ENCODE measurements around the gene KRI1. TPM values are rescaled to one million over a fixed set of nuclear protein-coding genes. Genes with fewer than 3 reads are reported as not detected.

KRI1 gene
- total and polyA plus RNA-seq, 2 donors (not counting 1 experiment from before 2014, with no cell fraction given): 8.6 to 9.4 TPM

DNA sequence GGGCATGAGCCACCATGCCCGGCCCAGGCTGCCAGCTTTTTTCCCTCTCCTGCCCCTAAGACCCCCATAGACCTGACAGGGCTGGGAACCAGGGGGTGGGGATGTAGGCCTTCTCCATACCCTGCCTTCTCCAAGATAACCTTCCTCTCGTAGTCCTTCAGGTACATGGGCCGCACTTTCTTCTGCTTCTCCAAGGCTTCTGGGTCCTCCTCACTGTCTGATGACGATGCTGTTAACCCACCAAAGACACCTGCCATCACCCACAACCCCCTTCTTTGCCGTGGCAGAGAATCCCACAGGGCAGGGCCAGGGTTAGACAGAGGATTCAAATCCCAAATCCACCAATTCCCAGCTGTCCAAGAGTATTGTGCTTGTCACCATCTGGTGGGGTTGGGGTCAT is 3.2 kb downstream of the KRI1 start:
- no peak overlapping the region for H3K27ac ChIP-seq (ENCODE audit: insufficient read depth, low read length)
- no peak overlapping the region for H3K4me3 ChIP-seq (replicated peaks in 1 of 4; ENCODE audit: control extremely low read depth in 1 of 4, insufficient read depth in 1 of 4, low read depth in 3 of 4, low read length in 4 of 4)
- DNase-seq (ENCODE audit: low read depth in 2 of 2): no peak
- H3K36me3 ChIP-seq (ENCODE audit: control insufficient read depth, insufficient read depth, low read length): peaks cover 12% of the 10 kb centered on the region
- peaks cover 21% of the 10 kb centered on the region for H3K79me2 ChIP-seq (ENCODE audit: control insufficient read depth, insufficient read depth, low read length)
- no peaks in the 10 kb centered on the region for H3K27me3 ChIP-seq (ENCODE audit: control insufficient read depth, insufficient read depth, low read length)
- H3K9ac ChIP-seq (ENCODE audit: insufficient read depth, low read length): no peak overlapping the region
- no peaks in the 10 kb centered on the region for H3K9me3 ChIP-seq (ENCODE audit: control insufficient read depth, insufficient read depth, low read depth, low read length)
- no peak overlapping the region for H2AFZ ChIP-seq (ENCODE audit: low read length)
- no peaks in the 10 kb centered on the region for H4K20me1 ChIP-seq (ENCODE audit: control insufficient read depth, extremely low read depth, insufficient read depth, low read length)
- TF ChIP-seq, protein P1, sequence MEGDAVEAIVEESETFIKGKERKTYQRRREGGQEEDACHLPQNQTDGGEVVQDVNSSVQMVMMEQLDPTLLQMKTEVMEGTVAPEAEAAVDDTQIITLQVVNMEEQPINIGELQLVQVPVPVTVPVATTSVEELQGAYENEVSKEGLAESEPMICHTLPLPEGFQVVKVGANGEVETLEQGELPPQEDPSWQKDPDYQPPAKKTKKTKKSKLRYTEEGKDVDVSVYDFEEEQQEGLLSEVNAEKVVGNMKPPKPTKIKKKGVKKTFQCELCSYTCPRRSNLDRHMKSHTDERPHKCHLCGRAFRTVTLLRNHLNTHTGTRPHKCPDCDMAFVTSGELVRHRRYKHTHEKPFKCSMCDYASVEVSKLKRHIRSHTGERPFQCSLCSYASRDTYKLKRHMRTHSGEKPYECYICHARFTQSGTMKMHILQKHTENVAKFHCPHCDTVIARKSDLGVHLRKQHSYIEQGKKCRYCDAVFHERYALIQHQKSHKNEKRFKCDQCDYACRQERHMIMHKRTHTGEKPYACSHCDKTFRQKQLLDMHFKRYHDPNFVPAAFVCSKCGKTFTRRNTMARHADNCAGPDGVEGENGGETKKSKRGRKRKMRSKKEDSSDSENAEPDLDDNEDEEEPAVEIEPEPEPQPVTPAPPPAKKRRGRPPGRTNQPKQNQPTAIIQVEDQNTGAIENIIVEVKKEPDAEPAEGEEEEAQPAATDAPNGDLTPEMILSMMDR (conservative IDR thresholded peaks at IDR 0.05 in 1 of 2, IDR thresholded peaks at IDR 0.05 in 1 of 2; ENCODE audit: low read depth in 1 of 2, low read length in 2 of 2): no peak
- TF ChIP-seq EZH2 (IDR thresholded peaks at IDR 0.05; ENCODE audit: low read length, missing control alignments): no peak
- peaks cover 14% of the 10 kb centered on the region for H3K4me1 ChIP-seq (ENCODE audit: control insufficient read depth, extremely low read depth, insufficient read depth, low read length)
- no peak overlapping the region for H3K4me2 ChIP-seq (ENCODE audit: extremely low read depth, insufficient read depth, low read length)

GRCh38 chr19:10560154-10560553 is 5.7 kb downstream of the KRI1 start:
- peaks cover 5% of the 10 kb centered on the region for H3K4me1 ChIP-seq (ENCODE audit: control insufficient read depth, extremely low read depth, insufficient read depth, low read length)
- H3K79me2 ChIP-seq (ENCODE audit: control insufficient read depth, insufficient read depth, low read length): peaks cover 10% of the 10 kb centered on the region
- H3K9me3 ChIP-seq (ENCODE audit: control insufficient read depth, insufficient read depth, low read depth, low read length): no peaks in the 10 kb centered on the region
- no peak overlapping the region for H3K27ac ChIP-seq (ENCODE audit: insufficient read depth, low read length)
- TF ChIP-seq, protein P1 (conservative IDR thresholded peaks at IDR 0.05 in 1 of 2, IDR thresholded peaks at IDR 0.05 in 1 of 2; ENCODE audit: low read depth in 1 of 2, low read length in 2 of 2): no peak
- H3K27me3 ChIP-seq (ENCODE audit: control insufficient read depth, insufficient read depth, low read length): no peaks in the 10 kb centered on the region
- DNase-seq (ENCODE audit: low read depth in 2 of 2): no peak
- no peak overlapping the region for H3K4me2 ChIP-seq (ENCODE audit: extremely low read depth, insufficient read depth, low read length)
- H2AFZ ChIP-seq (ENCODE audit: low read length): no peak overlapping the region
- H3K9ac ChIP-seq (ENCODE audit: insufficient read depth, low read length): no peak overlapping the region
- peaks cover 20% of the 10 kb centered on the region for H3K36me3 ChIP-seq (ENCODE audit: control insufficient read depth, insufficient read depth, low read length)
- no peaks in the 10 kb centered on the region for H4K20me1 ChIP-seq (ENCODE audit: control insufficient read depth, extremely low read depth, insufficient read depth, low read length)
- no peak overlapping the region for H3K4me3 ChIP-seq (replicated peaks in 1 of 4; ENCODE audit: control extremely low read depth in 1 of 4, insufficient read depth in 1 of 4, low read depth in 3 of 4, low read length in 4 of 4)

DNA sequence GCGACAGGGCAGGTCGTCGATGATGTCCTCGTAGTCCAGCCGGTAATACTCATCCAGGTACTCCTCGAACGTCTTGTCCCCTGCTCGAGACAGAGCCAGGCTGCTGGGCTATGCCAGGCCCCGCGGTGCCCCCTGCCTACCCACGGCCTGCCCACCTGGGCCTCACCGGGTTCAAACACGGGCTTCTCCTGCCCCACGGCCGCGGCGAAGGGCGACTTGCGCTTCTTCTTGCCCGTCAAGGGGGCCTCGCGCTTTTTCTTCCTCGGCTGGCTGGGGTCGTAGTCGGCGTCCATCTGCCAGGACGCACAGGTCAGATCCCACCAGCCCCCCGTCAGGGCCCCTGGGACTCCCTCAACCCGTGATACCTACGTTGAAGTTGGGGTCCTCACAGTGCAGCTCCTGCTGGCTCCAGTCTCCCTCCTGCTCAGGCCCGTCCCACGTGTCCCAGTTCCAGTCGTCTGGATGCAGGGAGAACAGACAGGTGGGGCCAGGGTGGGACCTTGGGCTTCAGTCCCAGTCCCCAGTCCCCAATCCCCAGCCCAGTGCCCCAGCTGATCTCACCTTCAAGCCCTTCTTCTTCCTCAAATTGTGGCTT is 8.1 kb downstream of the KRI1 start:
- TF ChIP-seq, protein P1 (conservative IDR thresholded peaks at IDR 0.05 in 1 of 2, IDR thresholded peaks at IDR 0.05 in 1 of 2; ENCODE audit: low read depth in 1 of 2, low read length in 2 of 2): no peak
- no peak for TF ChIP-seq EZH2 (IDR thresholded peaks at IDR 0.05; ENCODE audit: low read length, missing control alignments)
- DNase-seq (ENCODE audit: low read depth in 2 of 2): no peak

More for the DNA sequence above, 8.1 kb downstream of the KRI1 start:
- Histone ChIP-seq H3K4me3 (replicated peaks in 1 of 4; ENCODE audit: control extremely low read depth in 1 of 4, insufficient read depth in 1 of 4, low read depth in 3 of 4, low read length in 4 of 4) (no peak overlapping the region), H3K27ac (ENCODE audit: insufficient read depth, low read length) (no peak overlapping the region), H3K4me2 (ENCODE audit: extremely low read depth, insufficient read depth, low read length) (no peak overlapping the region), H3K27me3 (ENCODE audit: control insufficient read depth, insufficient read depth, low read length) (no peaks in the 10 kb centered on the region), H2AFZ (ENCODE audit: low read length) (no peak overlapping the region), H4K20me1 (ENCODE audit: control insufficient read depth, extremely low read depth, insufficient read depth, low read length) (no peaks in the 10 kb centered on the region), H3K79me2 (ENCODE audit: control insufficient read depth, insufficient read depth, low read length) (no peaks in the 10 kb centered on the region), H3K36me3 (ENCODE audit: control insufficient read depth, insufficient read depth, low read length) (peaks cover 40% of the 10 kb centered on the region), H3K9me3 (ENCODE audit: control insufficient read depth, insufficient read depth, low read depth, low read length) (no peaks in the 10 kb centered on the region), H3K4me1 (ENCODE audit: control insufficient read depth, extremely low read depth, insufficient read depth, low read length) (no peaks in the 10 kb centered on the region), H3K9ac (ENCODE audit: insufficient read depth, low read length) (no peak overlapping the region)
